Stomach (tissue), 4 donors: Measurements from ENCODE around the gene OR4M1.

ENCODE experiments used
- CTCF ChIP-seq, 7 experiments: fragments of 450-650 bp in 4 of 7; fragments of 200-600 bp in 3 of 7; sonication (generic) in 3 of 7; IDR thresholded peaks; one replicate each; pipeline ENCODE4 v1.5.1; 2016 to 2019; ENCODE audit warnings: antibody characterized with exemption in 7 of 7, control low read depth in 2 of 7, mild to moderate bottlenecking in 1 of 7
- EP300 ChIP-seq: sonication (generic); formaldehyde crosslinking; IDR thresholded peaks from one replicate; pipeline ENCODE4 v1.6.1; 2017; ENCODE audit warnings: antibody characterized with exemption
- POLR2A ChIP-seq, 4 donors: fragments of 450-650 bp; IDR thresholded peaks; one replicate each; pipeline ENCODE4 v1.6.1; 2016; ENCODE audit warnings: antibody characterized with exemption in 4 of 4, control low read depth in 2 of 4, mild to moderate bottlenecking in 1 of 4, moderate library complexity in 1 of 4

- no peak for TF ChIP-seq CTCF (IDR thresholded peaks at IDR 0.05)
- TF ChIP-seq POLR2A (IDR thresholded peaks at IDR 0.05) = no peak
- TF ChIP-seq EP300 = no peak
Observed at GRCh38 chr14:19823178-19823577, 49.9 kb downstream of the OR4M1 start.
